ENCODE results near the gene OSCAR.

OSCAR gene

DNA sequence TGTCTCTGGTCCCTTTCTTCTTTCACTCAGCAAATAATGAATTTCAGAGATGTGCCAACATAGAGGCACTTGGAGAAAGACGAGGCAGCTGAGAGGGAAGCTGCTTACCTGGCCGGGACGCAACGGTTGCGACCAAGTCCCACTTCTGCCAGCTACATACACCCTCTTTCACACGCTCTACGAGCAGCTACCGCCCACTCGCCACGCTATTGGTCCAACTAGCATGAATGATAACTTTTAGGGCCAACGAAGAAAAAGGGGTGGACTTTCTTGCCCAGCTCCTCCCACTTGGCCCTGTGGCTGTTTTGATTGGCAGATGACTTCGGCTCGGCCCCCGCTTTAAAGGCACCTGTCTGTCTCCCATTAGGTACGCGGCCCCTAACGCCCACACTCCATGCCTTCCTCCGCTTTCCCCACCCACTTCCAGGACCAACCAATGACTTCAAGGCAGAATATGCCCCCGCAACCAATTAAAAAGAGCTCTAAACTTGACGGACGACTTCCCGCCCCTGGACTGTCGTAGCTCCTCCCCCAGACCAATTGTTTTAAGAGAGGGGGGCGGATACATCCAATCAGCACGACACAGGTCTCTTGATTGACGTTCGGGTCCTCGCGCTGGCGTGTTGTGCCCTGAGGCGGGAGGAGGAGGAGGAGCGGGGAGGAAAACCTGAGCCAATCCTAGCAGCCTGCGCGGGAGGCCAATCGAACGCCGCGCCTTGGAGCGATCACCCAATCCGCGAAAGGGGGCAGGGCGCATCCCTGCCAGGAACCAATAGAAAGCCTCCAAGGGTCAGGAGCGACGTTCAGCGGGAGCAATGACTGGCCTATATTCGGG is 36.5 kb upstream of the OSCAR start:
- no peaks in the 10 kb centered on the region for H3K27me3 ChIP-seq (replicated peaks; ENCODE audit: control insufficient read depth, insufficient read depth, low read length, poor library complexity, severe bottlenecking)
- peak overlapping the region; percentile 88 for H3K4me3 ChIP-seq (ENCODE audit: insufficient read depth, low read depth, low read length, poor library complexity, severe bottlenecking)
- peak overlapping the region; percentile 97 for H3K27ac ChIP-seq (ENCODE audit: insufficient read depth, low read length, poor library complexity, severe bottlenecking)
- peaks cover 15% of the 10 kb centered on the region for H3K36me3 ChIP-seq (ENCODE audit: control insufficient read depth, insufficient read depth, low read length)
- H3K9me3 ChIP-seq (ENCODE audit: control insufficient read depth, low read length): no peaks in the 10 kb centered on the region
- H3K4me1 ChIP-seq (ENCODE audit: control insufficient read depth, insufficient read depth, low read length, poor library complexity, severe bottlenecking): peaks cover 33% of the 10 kb centered on the region
- peak; percentile 99 to 100 (median 99) for DNase-seq

GRCh38 chr19:54136086-54136863 is 35.7 kb upstream of the OSCAR start:
- Histone ChIP-seq H3K9me3 (ENCODE audit: control insufficient read depth, low read length) (no peaks in the 10 kb centered on the region), H3K4me3 (ENCODE audit: insufficient read depth, low read depth, low read length, poor library complexity, severe bottlenecking) (peak overlapping the region; percentile 55), H3K4me1 (ENCODE audit: control insufficient read depth, insufficient read depth, low read length, poor library complexity, severe bottlenecking) (peaks cover 33% of the 10 kb centered on the region), H3K36me3 (ENCODE audit: control insufficient read depth, insufficient read depth, low read length) (peaks cover 13% of the 10 kb centered on the region), H3K27me3 (replicated peaks; ENCODE audit: control insufficient read depth, insufficient read depth, low read length, poor library complexity, severe bottlenecking) (no peaks in the 10 kb centered on the region), H3K27ac (ENCODE audit: insufficient read depth, low read length, poor library complexity, severe bottlenecking) (peak overlapping the region; percentile 56)
- no peak for DNase-seq

DNA sequence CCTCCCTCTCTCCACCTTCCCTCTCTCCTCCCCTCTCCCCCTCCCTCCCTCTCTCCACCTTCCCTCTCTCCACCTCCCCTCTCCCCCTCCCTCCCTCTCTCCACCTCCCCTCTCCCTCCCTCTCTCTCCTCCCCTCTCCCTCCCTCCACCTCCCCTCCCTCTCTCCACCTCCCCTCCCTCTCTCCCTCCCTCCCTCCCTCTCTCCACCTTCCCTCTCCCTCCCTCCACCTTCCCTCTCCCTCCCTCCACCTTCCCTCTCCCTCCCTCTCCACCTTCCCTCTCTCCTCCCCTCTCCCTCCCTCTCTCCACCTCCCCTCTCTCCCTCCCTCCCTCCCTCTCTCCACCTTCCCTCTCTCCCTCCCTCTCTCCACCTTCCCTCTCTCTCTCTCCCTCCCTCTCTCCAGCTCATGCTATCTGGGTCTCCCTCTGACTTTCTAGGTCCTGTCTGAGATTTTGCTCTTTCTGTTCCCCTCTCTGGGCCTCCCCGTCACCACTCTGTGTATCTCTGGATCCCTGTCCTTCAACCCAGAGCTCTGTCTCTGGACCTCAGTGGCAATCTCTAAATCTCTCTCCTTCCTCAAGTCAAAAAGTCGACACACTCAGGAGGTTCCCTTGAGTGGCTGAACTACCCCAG is 33.5 kb upstream of the OSCAR start:
- no peak for DNase-seq
- Histone ChIP-seq H3K9me3 (ENCODE audit: control insufficient read depth, low read length) (no peaks in the 10 kb centered on the region), H3K36me3 (ENCODE audit: control insufficient read depth, insufficient read depth, low read length) (peaks cover 20% of the 10 kb centered on the region), H3K27ac (ENCODE audit: insufficient read depth, low read length, poor library complexity, severe bottlenecking) (no peak overlapping the region), H3K4me1 (ENCODE audit: control insufficient read depth, insufficient read depth, low read length, poor library complexity, severe bottlenecking) (peaks cover 19% of the 10 kb centered on the region), H3K27me3 (replicated peaks; ENCODE audit: control insufficient read depth, insufficient read depth, low read length, poor library complexity, severe bottlenecking) (no peaks in the 10 kb centered on the region), H3K4me3 (ENCODE audit: insufficient read depth, low read depth, low read length, poor library complexity, severe bottlenecking) (no peak overlapping the region)

- Histone ChIP-seq H3K27me3 (replicated peaks; ENCODE audit: control insufficient read depth, insufficient read depth, low read length, poor library complexity, severe bottlenecking) (no peaks in the 10 kb centered on the region), H3K4me3 (ENCODE audit: insufficient read depth, low read depth, low read length, poor library complexity, severe bottlenecking) (no peak overlapping the region), H3K9me3 (ENCODE audit: control insufficient read depth, low read length) (no peaks in the 10 kb centered on the region), H3K4me1 (ENCODE audit: control insufficient read depth, insufficient read depth, low read length, poor library complexity, severe bottlenecking) (peaks cover 13% of the 10 kb centered on the region), H3K27ac (ENCODE audit: insufficient read depth, low read length, poor library complexity, severe bottlenecking) (no peak overlapping the region), H3K36me3 (ENCODE audit: control insufficient read depth, insufficient read depth, low read length) (peaks cover 26% of the 10 kb centered on the region)
- no peak for DNase-seq
Measured at GRCh38 chr19:54133312-54133956, 32.8 kb upstream of the OSCAR start.

DNA sequence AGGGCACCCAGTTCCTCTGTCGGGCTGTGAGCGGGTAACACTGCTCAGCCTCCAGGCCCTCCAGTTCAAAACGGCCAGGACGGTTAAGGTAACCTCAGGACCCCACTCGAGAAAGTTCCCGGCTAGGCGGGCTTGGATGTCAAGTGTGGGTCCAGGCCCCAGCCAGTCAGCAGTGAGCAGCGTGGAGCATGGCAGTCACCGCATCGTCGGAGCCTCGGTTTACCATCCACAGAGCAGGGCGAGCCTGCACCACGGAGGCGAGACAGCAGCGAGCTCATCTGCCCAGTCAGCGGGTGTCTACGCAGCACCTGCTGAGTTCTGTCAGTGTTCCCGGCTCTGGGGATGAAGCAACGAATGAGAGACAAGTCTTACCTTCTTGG is 29.0 kb upstream of the OSCAR start:
- no peaks in the 10 kb centered on the region for H3K9me3 ChIP-seq (ENCODE audit: control insufficient read depth, low read length)
- no peaks in the 10 kb centered on the region for H3K4me1 ChIP-seq (ENCODE audit: control insufficient read depth, insufficient read depth, low read length, poor library complexity, severe bottlenecking)
- no peaks in the 10 kb centered on the region for H3K27me3 ChIP-seq (replicated peaks; ENCODE audit: control insufficient read depth, insufficient read depth, low read length, poor library complexity, severe bottlenecking)
- no peak overlapping the region for H3K27ac ChIP-seq (ENCODE audit: insufficient read depth, low read length, poor library complexity, severe bottlenecking)
- H3K36me3 ChIP-seq (ENCODE audit: control insufficient read depth, insufficient read depth, low read length): peaks cover 59% of the 10 kb centered on the region
- H3K4me3 ChIP-seq (ENCODE audit: insufficient read depth, low read depth, low read length, poor library complexity, severe bottlenecking): no peak overlapping the region
- no peak for DNase-seq

DNA sequence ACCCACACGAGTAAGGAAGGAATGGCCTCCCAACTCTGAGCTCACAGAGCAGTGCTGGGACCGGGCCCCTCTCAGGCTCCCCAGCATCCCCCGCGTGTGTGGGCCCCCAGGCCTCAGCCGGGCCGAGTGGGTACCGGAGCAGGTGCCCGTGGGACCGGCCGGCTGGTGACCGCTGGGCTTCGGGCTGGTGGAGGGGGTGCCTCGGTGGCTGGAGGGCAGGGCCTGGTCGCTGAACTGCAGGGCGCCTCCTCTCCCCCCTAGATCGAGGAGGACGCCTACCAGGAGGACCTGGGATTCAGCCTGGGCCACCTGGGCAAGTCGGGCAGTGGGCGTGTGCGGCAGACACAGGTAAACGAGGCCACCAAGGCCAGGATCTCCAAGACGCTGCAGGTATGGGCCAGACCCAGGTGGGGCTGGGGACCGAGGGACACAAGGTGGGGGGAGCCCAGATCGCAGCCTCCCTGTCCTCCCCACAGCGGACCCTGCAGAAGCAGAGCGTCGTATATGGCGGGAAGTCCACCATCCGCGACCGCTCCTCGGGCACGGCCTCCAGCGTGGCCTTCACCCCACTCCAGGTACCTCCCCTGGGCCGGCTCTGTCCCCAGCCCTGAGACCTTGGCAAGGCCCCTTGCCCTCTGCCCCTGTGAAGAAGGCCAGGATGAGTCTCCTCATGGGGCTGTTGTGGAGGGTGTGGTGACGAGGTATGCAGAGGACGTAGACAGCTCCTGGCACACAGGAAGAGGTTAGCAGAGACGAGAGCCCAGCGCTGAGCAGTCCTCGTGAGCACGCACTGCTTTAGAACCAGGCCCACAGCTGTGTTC is 28.4 kb upstream of the OSCAR start:
- H3K27ac ChIP-seq (ENCODE audit: insufficient read depth, low read length, poor library complexity, severe bottlenecking): no peak overlapping the region
- peaks cover 65% of the 10 kb centered on the region for H3K36me3 ChIP-seq (ENCODE audit: control insufficient read depth, insufficient read depth, low read length)
- H3K27me3 ChIP-seq (replicated peaks; ENCODE audit: control insufficient read depth, insufficient read depth, low read length, poor library complexity, severe bottlenecking): no peaks in the 10 kb centered on the region
- H3K4me3 ChIP-seq (ENCODE audit: insufficient read depth, low read depth, low read length, poor library complexity, severe bottlenecking): no peak overlapping the region
- H3K4me1 ChIP-seq (ENCODE audit: control insufficient read depth, insufficient read depth, low read length, poor library complexity, severe bottlenecking): no peaks in the 10 kb centered on the region
- H3K9me3 ChIP-seq (ENCODE audit: control insufficient read depth, low read length): no peaks in the 10 kb centered on the region
- DNase-seq: no peak

DNA sequence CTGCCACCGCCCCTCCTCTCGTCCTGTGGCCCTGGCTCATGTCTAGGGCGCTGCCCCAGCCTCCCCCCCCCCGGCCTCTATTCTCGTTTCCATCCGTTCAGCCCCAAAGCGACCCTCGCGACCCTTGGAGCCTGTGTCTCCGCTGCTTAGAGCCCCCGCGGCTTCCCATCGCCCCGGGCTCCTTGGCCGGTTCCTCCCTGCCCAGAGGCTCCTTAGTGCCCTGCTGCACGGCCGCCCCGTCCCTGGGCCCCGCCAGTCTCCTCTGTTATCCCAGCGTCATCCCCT is 27.8 kb upstream of the OSCAR start:
- H3K4me3 ChIP-seq (ENCODE audit: insufficient read depth, low read depth, low read length, poor library complexity, severe bottlenecking): no peak overlapping the region
- H3K9me3 ChIP-seq (ENCODE audit: control insufficient read depth, low read length): no peaks in the 10 kb centered on the region
- H3K27me3 ChIP-seq (replicated peaks; ENCODE audit: control insufficient read depth, insufficient read depth, low read length, poor library complexity, severe bottlenecking): no peaks in the 10 kb centered on the region
- no peak for DNase-seq
- peaks cover 71% of the 10 kb centered on the region for H3K36me3 ChIP-seq (ENCODE audit: control insufficient read depth, insufficient read depth, low read length)
- no peaks in the 10 kb centered on the region for H3K4me1 ChIP-seq (ENCODE audit: control insufficient read depth, insufficient read depth, low read length, poor library complexity, severe bottlenecking)
- no peak overlapping the region for H3K27ac ChIP-seq (ENCODE audit: insufficient read depth, low read length, poor library complexity, severe bottlenecking)

DNA sequence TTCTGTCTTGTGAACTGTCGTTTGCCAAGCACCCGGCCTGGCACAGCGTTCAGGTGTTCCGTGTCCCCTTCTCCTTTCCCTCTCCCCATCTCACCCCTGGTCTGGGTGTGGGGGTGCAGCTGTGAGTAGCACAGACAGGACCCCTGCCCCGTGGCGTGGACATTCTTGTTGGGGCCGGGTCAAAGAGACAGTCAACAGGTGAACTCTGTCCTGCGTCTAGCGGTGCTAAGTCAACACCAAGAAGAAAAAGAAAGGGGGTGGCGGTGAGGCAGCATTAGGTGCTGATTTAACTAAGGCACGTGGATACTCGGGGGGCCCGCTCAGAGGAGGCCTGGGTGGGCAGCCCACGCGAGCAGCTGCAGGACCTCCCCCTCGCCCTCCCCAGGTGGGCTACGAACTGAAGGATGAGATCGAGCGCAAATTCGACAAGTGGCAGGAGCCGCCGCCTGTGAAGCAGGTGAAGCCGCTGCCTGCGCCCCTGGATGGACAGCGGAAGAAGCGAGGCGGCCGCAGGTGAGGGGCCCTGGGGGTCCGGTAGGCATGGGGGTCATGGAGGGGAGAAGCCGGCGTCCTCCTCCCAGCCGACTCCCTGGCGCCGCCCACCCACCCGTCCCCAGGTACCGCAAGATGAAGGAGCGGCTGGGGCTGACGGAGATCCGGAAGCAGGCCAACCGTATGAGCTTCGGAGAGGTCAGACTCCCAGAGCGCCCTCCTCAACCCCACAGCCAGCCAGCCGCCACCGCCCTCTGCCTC is 27.3 kb upstream of the OSCAR start:
- DNase-seq: no peak
- no peak overlapping the region for H3K27ac ChIP-seq (ENCODE audit: insufficient read depth, low read length, poor library complexity, severe bottlenecking)
- peaks cover 77% of the 10 kb centered on the region for H3K36me3 ChIP-seq (ENCODE audit: control insufficient read depth, insufficient read depth, low read length)
- H3K9me3 ChIP-seq (ENCODE audit: control insufficient read depth, low read length): no peaks in the 10 kb centered on the region
- no peaks in the 10 kb centered on the region for H3K27me3 ChIP-seq (replicated peaks; ENCODE audit: control insufficient read depth, insufficient read depth, low read length, poor library complexity, severe bottlenecking)
- H3K4me3 ChIP-seq (ENCODE audit: insufficient read depth, low read depth, low read length, poor library complexity, severe bottlenecking): no peak overlapping the region
- H3K4me1 ChIP-seq (ENCODE audit: control insufficient read depth, insufficient read depth, low read length, poor library complexity, severe bottlenecking): no peaks in the 10 kb centered on the region

GRCh38 chr19:54125713-54126112 is 25.1 kb upstream of the OSCAR start:
- no peaks in the 10 kb centered on the region for H3K4me1 ChIP-seq (ENCODE audit: control insufficient read depth, insufficient read depth, low read length, poor library complexity, severe bottlenecking)
- no peaks in the 10 kb centered on the region for H3K27me3 ChIP-seq (replicated peaks; ENCODE audit: control insufficient read depth, insufficient read depth, low read length, poor library complexity, severe bottlenecking)
- no peaks in the 10 kb centered on the region for H3K9me3 ChIP-seq (ENCODE audit: control insufficient read depth, low read length)
- H3K27ac ChIP-seq (ENCODE audit: insufficient read depth, low read length, poor library complexity, severe bottlenecking): no peak overlapping the region
- H3K4me3 ChIP-seq (ENCODE audit: insufficient read depth, low read depth, low read length, poor library complexity, severe bottlenecking): no peak overlapping the region
- H3K36me3 ChIP-seq (ENCODE audit: control insufficient read depth, insufficient read depth, low read length): peaks cover 82% of the 10 kb centered on the region
- no peak for DNase-seq

Data from effector memory CD4-positive, alpha-beta T cell (primary cell).